ENCODE measurements around the gene SEMA3G.

The SEMA3G gene

DNA sequence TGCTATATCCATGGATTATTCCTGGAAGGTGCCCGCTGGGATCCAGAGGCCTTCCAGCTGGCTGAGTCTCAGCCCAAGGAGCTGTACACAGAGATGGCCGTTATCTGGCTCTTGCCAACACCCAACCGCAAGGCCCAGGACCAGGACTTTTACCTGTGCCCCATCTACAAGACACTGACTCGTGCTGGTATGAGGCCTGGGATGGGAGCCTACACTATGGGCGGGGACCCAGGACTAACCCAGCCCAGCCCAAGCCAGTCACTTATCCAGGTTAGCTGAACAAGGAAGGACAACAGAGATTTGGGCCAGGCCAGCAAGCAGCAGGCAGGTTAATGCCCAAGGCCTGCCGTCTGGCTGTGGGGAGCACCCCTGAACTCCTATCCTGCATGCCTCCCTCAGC lies 45.3 kb downstream of the SEMA3G start:
- no peak for DNase-seq (ENCODE audit: low read depth, low spot score)
- no peaks in the 10 kb centered on the region for H3K9me3 ChIP-seq (ENCODE audit: control insufficient read depth, insufficient read depth, low read length)
- no peak overlapping the region for H3K4me3 ChIP-seq (ENCODE audit: low read length)
- no peak overlapping the region for H3K27ac ChIP-seq (ENCODE audit: low read length)
- WGBS (ENCODE audit: insufficient coverage, insufficient read length) = no CpG with 5 or more reads among the region's 6 CpGs
- no peaks in the 10 kb centered on the region for H3K4me1 ChIP-seq (ENCODE audit: control insufficient read depth, insufficient read depth, low read length)
- no peaks in the 10 kb centered on the region for H3K27me3 ChIP-seq (ENCODE audit: control insufficient read depth, insufficient read depth, low read length)
- H3K36me3 ChIP-seq (ENCODE audit: control insufficient read depth, insufficient read depth, low read length) = peaks cover 30% of the 10 kb centered on the region

DNA sequence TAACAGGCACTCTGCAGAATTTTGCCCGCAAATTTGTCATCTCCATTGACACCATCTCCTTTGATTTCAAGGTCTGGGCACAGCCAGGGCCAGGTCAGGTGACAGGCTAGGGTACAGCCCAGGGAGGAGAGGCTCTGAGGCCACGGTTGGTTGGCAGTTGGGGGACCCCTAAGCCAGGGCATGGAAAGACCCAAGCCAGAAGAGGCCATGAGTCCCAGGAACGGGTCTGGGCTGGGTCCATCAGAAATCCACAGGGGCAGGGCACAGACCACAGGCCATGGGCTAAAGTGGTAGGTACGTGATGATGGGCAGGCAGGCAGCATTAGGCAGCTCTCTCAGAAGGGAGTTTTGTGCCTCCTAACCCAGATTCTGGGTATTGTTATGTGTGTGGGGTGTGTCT lies 45.8 kb downstream of the SEMA3G start:
- Histone ChIP-seq H3K4me1 (ENCODE audit: control insufficient read depth, insufficient read depth, low read length) (no peaks in the 10 kb centered on the region), H3K36me3 (ENCODE audit: control insufficient read depth, insufficient read depth, low read length) (peaks cover 26% of the 10 kb centered on the region), H3K4me3 (ENCODE audit: low read length) (no peak overlapping the region), H3K27me3 (ENCODE audit: control insufficient read depth, insufficient read depth, low read length) (no peaks in the 10 kb centered on the region), H3K9me3 (ENCODE audit: control insufficient read depth, insufficient read depth, low read length) (no peaks in the 10 kb centered on the region), H3K27ac (ENCODE audit: low read length) (no peak overlapping the region)
- no CpG with 5 or more reads among the region's 4 CpGs for WGBS (ENCODE audit: insufficient coverage, insufficient read length)
- no peak for DNase-seq (ENCODE audit: low read depth, low spot score)

DNA sequence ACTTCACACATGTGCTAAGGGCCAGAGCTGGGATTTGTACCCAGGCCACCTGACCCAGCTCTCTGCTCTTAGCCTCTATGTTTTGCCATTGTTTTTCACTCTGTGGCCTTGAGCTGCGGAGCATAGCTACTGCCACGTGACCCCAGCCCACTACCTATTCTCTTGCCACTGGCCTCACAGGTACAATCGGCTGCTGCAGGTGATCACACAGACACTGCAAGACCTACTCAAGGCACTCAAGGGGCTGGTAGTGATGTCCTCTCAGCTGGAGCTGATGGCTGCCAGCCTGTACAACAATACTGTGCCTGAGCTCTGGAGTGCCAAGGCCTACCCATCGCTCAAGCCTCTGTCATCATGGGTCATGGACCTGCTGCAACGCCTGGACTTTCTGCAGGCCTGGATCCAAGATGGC lies 46.2 kb downstream of the SEMA3G start:
- Histone ChIP-seq H3K4me1 (ENCODE audit: control insufficient read depth, insufficient read depth, low read length) (no peaks in the 10 kb centered on the region), H3K36me3 (ENCODE audit: control insufficient read depth, insufficient read depth, low read length) (peaks cover 21% of the 10 kb centered on the region), H3K27ac (ENCODE audit: low read length) (no peak overlapping the region), H3K27me3 (ENCODE audit: control insufficient read depth, insufficient read depth, low read length) (no peaks in the 10 kb centered on the region), H3K4me3 (ENCODE audit: low read length) (no peak overlapping the region), H3K9me3 (ENCODE audit: control insufficient read depth, insufficient read depth, low read length) (no peaks in the 10 kb centered on the region)
- DNase-seq (ENCODE audit: low read depth, low spot score) = no peak
- no CpG with 5 or more reads among the region's 5 CpGs for WGBS (ENCODE audit: insufficient coverage, insufficient read length)

DNA sequence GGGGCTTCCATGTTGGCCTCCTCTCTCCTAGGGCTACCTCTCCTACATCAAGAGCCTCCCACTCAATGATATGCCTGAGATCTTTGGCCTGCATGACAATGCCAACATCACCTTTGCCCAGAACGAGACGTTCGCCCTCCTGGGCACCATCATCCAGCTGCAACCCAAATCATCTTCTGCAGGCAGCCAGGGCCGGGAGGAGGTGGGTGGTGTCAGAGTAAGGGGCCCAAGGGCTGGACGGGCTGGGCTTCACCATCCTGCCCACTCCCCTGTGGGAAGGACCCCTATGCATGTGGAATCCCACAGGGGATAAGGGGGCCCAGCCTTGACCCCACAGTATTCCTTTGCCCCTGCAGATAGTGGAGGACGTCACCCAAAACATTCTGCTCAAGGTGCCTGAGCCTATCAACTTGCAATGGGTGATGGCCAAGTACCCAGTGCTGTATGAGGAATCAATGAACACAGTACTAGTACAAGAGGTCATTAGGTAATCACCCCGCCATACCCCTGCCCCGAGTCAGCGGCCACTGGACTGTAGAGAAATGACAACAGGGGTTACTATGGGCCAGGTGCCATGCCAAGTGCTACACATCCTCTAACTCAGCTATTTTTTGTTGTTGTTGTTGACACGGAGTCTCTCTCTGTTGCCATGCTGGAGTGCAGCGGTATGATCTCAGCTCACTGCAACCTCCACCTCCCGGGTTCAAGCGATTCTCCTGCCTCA lies 47.1 kb downstream of the SEMA3G start:
- H3K27ac ChIP-seq (ENCODE audit: low read length) = no peak overlapping the region
- no CpG with 5 or more reads among the region's 13 CpGs for WGBS (ENCODE audit: insufficient coverage, insufficient read length)
- H3K27me3 ChIP-seq (ENCODE audit: control insufficient read depth, insufficient read depth, low read length) = no peaks in the 10 kb centered on the region
- DNase-seq (ENCODE audit: low read depth, low spot score) = no peak
- peaks cover 14% of the 10 kb centered on the region for H3K36me3 ChIP-seq (ENCODE audit: control insufficient read depth, insufficient read depth, low read length)
- no peaks in the 10 kb centered on the region for H3K9me3 ChIP-seq (ENCODE audit: control insufficient read depth, insufficient read depth, low read length)
- H3K4me3 ChIP-seq (ENCODE audit: low read length) = no peak overlapping the region
- H3K4me1 ChIP-seq (ENCODE audit: control insufficient read depth, insufficient read depth, low read length) = no peaks in the 10 kb centered on the region

DNA sequence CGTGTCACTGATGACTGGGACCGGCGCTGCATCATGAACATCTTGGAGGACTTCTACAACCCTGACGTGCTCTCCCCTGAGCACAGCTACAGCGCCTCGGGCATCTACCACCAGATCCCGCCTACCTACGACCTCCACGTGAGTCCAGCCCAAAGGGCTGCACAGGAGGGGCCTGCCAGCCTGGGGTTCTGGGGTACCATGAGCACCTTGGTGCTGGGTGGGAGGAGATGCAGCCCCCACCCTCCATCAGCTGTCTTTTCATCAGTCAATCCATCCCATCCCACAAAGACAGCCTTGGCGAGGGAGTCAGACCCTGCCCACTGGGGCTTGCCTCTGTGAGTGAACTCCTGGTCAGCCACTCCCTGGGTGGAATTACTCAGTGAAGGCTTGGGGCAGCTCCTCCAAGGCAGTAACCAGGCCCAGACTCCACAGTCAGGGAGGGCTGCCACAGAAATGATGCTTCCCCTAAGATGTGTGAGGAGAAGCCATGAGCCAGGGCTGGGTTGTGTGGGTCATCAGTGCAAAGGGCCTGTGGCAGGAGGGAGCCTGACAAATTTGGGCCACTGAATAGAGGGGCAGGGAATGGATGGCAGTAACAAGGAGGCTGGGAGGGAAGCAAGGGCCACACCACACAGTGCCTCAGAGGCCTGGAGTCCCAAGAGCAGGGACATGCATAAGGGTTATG lies 47.9 kb downstream of the SEMA3G start:
- Histone ChIP-seq H3K4me3 (ENCODE audit: low read length) (no peak overlapping the region), H3K27ac (ENCODE audit: low read length) (no peak overlapping the region), H3K27me3 (ENCODE audit: control insufficient read depth, insufficient read depth, low read length) (no peaks in the 10 kb centered on the region), H3K9me3 (ENCODE audit: control insufficient read depth, insufficient read depth, low read length) (no peaks in the 10 kb centered on the region), H3K36me3 (ENCODE audit: control insufficient read depth, insufficient read depth, low read length) (peaks cover 7% of the 10 kb centered on the region), H3K4me1 (ENCODE audit: control insufficient read depth, insufficient read depth, low read length) (no peaks in the 10 kb centered on the region)
- no peak for DNase-seq (ENCODE audit: low read depth, low spot score)
- no CpG with 5 or more reads among the region's 10 CpGs for WGBS (ENCODE audit: insufficient coverage, insufficient read length)

DNA sequence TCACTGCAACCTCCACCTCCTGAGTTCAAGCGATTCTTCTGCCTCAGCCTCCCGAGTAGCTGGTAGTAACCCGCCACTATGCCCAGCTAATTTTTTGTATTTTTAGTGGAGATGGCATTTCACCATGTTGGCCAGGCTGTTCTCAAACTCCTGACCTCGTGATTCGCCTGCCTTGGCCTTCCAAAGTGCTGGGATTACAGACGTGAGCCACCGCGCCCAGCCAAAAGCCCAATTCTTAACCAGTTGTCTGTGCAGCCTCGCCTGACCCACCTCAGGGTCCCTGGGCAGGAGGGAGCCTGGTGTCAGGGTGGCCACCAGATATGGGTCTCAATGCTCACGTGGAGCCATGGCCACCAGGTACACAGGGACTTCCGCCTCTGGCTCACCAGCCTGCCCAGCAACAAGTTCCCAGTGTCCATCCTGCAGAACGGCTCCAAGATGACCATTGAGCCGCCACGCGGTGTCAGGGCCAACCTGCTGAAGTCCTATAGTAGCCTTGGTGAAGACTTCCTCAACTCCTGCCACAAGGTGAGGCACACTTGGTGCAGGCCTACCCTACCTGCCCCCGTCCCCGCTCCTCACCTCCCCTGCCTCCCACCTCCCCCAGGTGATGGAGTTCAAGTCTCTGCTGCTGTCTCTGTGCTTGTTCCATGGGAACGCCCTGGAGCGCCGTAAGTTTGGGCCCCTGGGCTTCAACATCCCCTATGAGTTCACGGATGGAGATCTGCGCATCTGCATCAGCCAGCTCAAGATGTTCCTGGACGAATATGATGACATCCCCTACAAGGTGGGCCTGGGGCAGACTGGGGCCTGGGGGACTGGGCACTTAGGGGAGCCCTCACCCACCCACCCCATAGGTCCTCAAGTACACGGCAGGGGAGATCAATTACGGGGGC lies 48.6 kb downstream of the SEMA3G start:
- WGBS (ENCODE audit: insufficient coverage, insufficient read length) = no CpG with 5 or more reads among the region's 25 CpGs
- no peaks in the 10 kb centered on the region for H3K36me3 ChIP-seq (ENCODE audit: control insufficient read depth, insufficient read depth, low read length)
- DNase-seq (ENCODE audit: low read depth, low spot score) = no peak
- H3K27ac ChIP-seq (ENCODE audit: low read length) = no peak overlapping the region
- H3K9me3 ChIP-seq (ENCODE audit: control insufficient read depth, insufficient read depth, low read length) = no peaks in the 10 kb centered on the region
- H3K4me3 ChIP-seq (ENCODE audit: low read length) = no peak overlapping the region
- H3K27me3 ChIP-seq (ENCODE audit: control insufficient read depth, insufficient read depth, low read length) = no peaks in the 10 kb centered on the region
- H3K4me1 ChIP-seq (ENCODE audit: control insufficient read depth, insufficient read depth, low read length) = no peaks in the 10 kb centered on the region

DNA sequence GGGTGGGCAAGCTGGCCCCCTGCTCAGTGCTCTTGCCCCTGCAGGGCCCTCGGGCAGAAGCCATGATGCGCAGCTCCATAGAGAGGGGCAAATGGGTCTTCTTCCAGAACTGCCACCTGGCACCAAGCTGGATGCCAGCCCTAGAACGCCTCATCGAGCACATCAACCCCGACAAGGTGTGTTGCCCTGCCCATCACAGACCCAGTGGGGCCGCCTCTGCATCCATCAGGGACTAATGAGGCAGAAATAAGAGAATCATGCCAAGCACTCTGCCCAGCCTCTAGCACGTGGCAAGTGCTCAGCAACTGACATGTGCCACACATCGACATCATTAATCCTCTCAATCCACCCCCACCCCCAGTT lies 49.4 kb downstream of the SEMA3G start:
- H3K27ac ChIP-seq (ENCODE audit: low read length) = no peak overlapping the region
- no peaks in the 10 kb centered on the region for H3K9me3 ChIP-seq (ENCODE audit: control insufficient read depth, insufficient read depth, low read length)
- H3K4me3 ChIP-seq (ENCODE audit: low read length) = no peak overlapping the region
- H3K4me1 ChIP-seq (ENCODE audit: control insufficient read depth, insufficient read depth, low read length) = no peaks in the 10 kb centered on the region
- H3K27me3 ChIP-seq (ENCODE audit: control insufficient read depth, insufficient read depth, low read length) = no peaks in the 10 kb centered on the region
- no CpG with 5 or more reads among the region's 8 CpGs for whole genome bisulfite sequencing (ENCODE audit: insufficient coverage, insufficient read length)
- no peaks in the 10 kb centered on the region for H3K36me3 ChIP-seq (ENCODE audit: control insufficient read depth, insufficient read depth, low read length)
- no peak for DNase-seq (ENCODE audit: low read depth, low spot score)

DNA sequence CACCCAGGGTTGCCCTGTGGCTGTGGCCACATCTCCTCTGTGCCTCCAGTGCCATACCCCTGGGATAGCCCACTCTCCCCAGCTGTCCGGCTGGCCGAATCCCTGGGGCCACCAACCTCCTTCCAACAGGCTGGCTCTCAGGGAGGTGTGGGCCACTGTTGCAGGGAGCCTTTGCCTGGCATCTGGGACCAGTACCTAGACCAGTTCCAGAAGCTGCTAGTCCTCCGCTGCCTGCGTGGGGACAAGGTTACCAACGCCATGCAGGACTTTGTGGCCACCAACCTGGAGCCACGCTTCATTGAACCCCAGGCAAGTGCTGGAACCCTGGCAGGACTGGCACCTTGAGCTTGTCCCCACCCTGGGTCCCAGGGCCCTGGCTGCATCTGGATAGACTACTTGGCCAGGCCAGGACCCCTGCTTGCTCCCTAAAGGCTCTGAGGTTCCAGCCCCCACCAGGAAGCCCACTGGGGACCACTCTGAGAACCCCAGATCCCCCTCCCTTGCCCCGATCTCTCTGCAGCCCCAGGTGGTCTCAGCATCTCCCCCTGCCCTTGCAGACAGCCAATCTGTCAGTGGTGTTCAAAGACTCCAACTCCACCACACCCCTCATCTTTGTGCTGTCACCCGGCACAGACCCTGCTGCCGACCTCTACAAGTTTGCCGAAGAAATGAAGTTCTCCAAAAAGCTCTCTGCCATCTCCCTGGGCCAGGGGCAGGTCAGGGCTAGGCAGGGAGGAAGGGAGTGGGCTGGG lies 50.0 kb downstream of the SEMA3G start:
- no peaks in the 10 kb centered on the region for H3K36me3 ChIP-seq (ENCODE audit: control insufficient read depth, insufficient read depth, low read length)
- no peak overlapping the region for H3K27ac ChIP-seq (ENCODE audit: low read length)
- no peak for DNase-seq (ENCODE audit: low read depth, low spot score)
- no peaks in the 10 kb centered on the region for H3K27me3 ChIP-seq (ENCODE audit: control insufficient read depth, insufficient read depth, low read length)
- WGBS (ENCODE audit: insufficient coverage, insufficient read length) = no CpG with 5 or more reads among the region's 10 CpGs
- H3K4me1 ChIP-seq (ENCODE audit: control insufficient read depth, insufficient read depth, low read length) = no peaks in the 10 kb centered on the region
- H3K4me3 ChIP-seq (ENCODE audit: low read length) = no peak overlapping the region
- H3K9me3 ChIP-seq (ENCODE audit: control insufficient read depth, insufficient read depth, low read length) = no peaks in the 10 kb centered on the region

DNA sequence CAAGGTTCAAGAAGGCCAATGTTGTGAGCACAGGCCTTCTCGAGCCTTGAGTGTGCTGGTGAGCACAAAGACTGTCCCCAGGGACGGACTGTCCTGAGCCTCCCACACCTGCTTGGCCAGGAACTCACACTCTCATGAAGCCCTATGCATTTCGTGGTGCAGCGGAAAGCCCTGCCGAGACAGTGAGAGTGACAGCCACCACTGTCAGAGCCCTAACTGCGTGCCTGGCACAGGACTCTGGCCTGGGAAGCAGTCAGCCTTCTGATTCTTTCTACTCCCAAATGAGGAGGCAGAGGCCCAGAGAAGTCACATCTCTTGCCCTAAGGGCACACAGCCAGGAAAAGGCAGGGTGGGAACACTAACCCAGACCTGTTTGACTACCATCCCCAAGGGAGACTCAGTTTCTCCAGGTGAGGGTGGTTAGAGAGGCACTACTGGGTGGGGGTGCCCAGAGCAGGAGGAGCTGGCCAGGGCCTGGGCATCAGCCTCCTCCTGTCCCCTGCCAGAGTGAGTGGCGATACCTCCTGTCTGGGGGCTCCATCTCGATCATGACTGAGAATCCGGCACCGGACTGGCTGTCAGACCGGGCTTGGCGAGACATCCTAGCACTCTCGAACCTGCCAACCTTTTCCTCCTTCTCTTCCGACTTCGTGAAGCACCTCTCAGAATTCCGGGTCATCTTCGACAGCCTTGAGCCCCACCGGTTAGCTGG lies 50.8 kb downstream of the SEMA3G start:
- Histone ChIP-seq H3K27me3 (ENCODE audit: control insufficient read depth, insufficient read depth, low read length) (no peaks in the 10 kb centered on the region), H3K4me1 (ENCODE audit: control insufficient read depth, insufficient read depth, low read length) (no peaks in the 10 kb centered on the region), H3K36me3 (ENCODE audit: control insufficient read depth, insufficient read depth, low read length) (no peaks in the 10 kb centered on the region), H3K4me3 (ENCODE audit: low read length) (no peak overlapping the region), H3K9me3 (ENCODE audit: control insufficient read depth, insufficient read depth, low read length) (no peaks in the 10 kb centered on the region), H3K27ac (ENCODE audit: low read length) (no peak overlapping the region)
- no CpG with 5 or more reads among the region's 18 CpGs for WGBS (ENCODE audit: insufficient coverage, insufficient read length)
- DNase-seq (ENCODE audit: low read depth, low spot score) = no peak

All from iPS DF 6.9 (cell line).